ENCODE results near the gene SAFB2.

SAFB2 gene

GRCh38 chr19:5645409-5645808, 22.8 kb upstream of the SAFB2 start:
- Histone ChIP-seq H3K36me3 (ENCODE audit: control insufficient read depth in 2 of 2, insufficient read depth in 1 of 2, low read length in 2 of 2) (peaks cover 29 to 89% of the 10 kb centered on the region in 2 experiments), H3K9me3 (ENCODE audit: control insufficient read depth, insufficient read depth, low read depth, low read length) (no peaks in the 10 kb centered on the region), H3K4me3 (ENCODE audit: low read depth, low read length) (no peak overlapping the region), H3K4me1 (ENCODE audit: control insufficient read depth, insufficient read depth, low read length) (no peaks in the 10 kb centered on the region), H3K27ac (ENCODE audit: extremely low read depth, low read depth, low read length) (no peak overlapping the region)
- no peak for TF ChIP-seq ZNF221 (tag by site-specific recombination; IDR thresholded peaks at IDR 0.05; ENCODE audit: borderline replicate concordance)
- no peak for TF ChIP-seq BCL11A (tag by site-specific recombination; IDR thresholded peaks at IDR 0.05; ENCODE audit: low read depth)
- TF ChIP-seq ZNF416 (tag by site-specific recombination; IDR thresholded peaks at IDR 0.05): no peak
- no peak for TF ChIP-seq ZNF138 (tag by site-specific recombination; IDR thresholded peaks at IDR 0.05; ENCODE audit: borderline replicate concordance)
- TF ChIP-seq GLIS2 (tag by site-specific recombination; IDR thresholded peaks at IDR 0.05): no peak
- no peak for TF ChIP-seq ZSCAN5A (tag by site-specific recombination; IDR thresholded peaks at IDR 0.05)
- no peak for TF ChIP-seq ZNF18 (tag by site-specific recombination; IDR thresholded peaks at IDR 0.05)
- ChIA-PET CTCF (interaction anchor here (0.6 kb wide), 2 partner anchors 46 to 142 kb away, joined by 3 to 4 read pairs; no protein-coding TSS in a partner anchor), POLR2A (no interaction called here)

- no peak overlapping the region for H3K27ac ChIP-seq (ENCODE audit: extremely low read depth, low read depth, low read length)
- H3K4me3 ChIP-seq (ENCODE audit: low read depth, low read length): no peak overlapping the region
- ChIA-PET POLR2A (no interaction called here), CTCF (interaction anchor here (0.8 kb wide), 1 partner anchor 43 kb away, joined by 6 read pairs; no protein-coding TSS in a partner anchor)
- TF ChIP-seq ZNF16 (tag by site-specific recombination; IDR thresholded peaks at IDR 0.05; ENCODE audit: low read depth) (no peak), OVOL3 (tag by site-specific recombination; IDR thresholded peaks at IDR 0.05) (no peak), ZNF560 (tag by site-specific recombination; IDR thresholded peaks at IDR 0.05; ENCODE audit: borderline replicate concordance) (no peak), ZNF366 (tag by site-specific recombination; conservative IDR thresholded peaks at IDR 0.05) (no peak), ZNF354C (tag by site-specific recombination; IDR thresholded peaks at IDR 0.05; ENCODE audit: borderline replicate concordance, low read depth) (no peak), MZF1 (tag by site-specific recombination; IDR thresholded peaks at IDR 0.05; ENCODE audit: borderline replicate concordance) (no peak), ZNF501 (tag by site-specific recombination; IDR thresholded peaks at IDR 0.05) (no peak), ZNF785 (tag by site-specific recombination; IDR thresholded peaks at IDR 0.05) (no peak), ZNF571 (tag by site-specific recombination; IDR thresholded peaks at IDR 0.05) (no peak), HOXD13 (CRISPR knock-in tag; IDR thresholded peaks at IDR 0.05; ENCODE audit: borderline replicate concordance) (no peak), TSHZ1 (tag by site-specific recombination; IDR thresholded peaks at IDR 0.05; ENCODE audit: borderline replicate concordance) (no peak), ZFP37 (tag by site-specific recombination; IDR thresholded peaks at IDR 0.05) (no peak), ZNF202 (tag by site-specific recombination; IDR thresholded peaks at IDR 0.05; ENCODE audit: borderline replicate concordance) (no peak), ZNF148 (tag by site-specific recombination; IDR thresholded peaks at IDR 0.05; ENCODE audit: borderline replicate concordance) (no peak), TCF7L2 (IDR thresholded peaks at IDR 0.05; ENCODE audit: borderline replicate concordance, low read depth, low read length) (no peak), ZNF692 (tag by site-specific recombination; IDR thresholded peaks at IDR 0.05) (no peak), ZNF639 (tag by site-specific recombination; IDR thresholded peaks at IDR 0.05) (no peak)
- H3K4me1 ChIP-seq (ENCODE audit: control insufficient read depth, insufficient read depth, low read length): no peaks in the 10 kb centered on the region
- peaks cover 31 to 79% of the 10 kb centered on the region in 2 experiments for H3K36me3 ChIP-seq (ENCODE audit: control insufficient read depth in 2 of 2, insufficient read depth in 1 of 2, low read length in 2 of 2)
- no peaks in the 10 kb centered on the region for H3K9me3 ChIP-seq (ENCODE audit: control insufficient read depth, insufficient read depth, low read depth, low read length)
Measured at GRCh38 chr19:5644037-5644436, 21.5 kb upstream of the SAFB2 start.
